Body of pancreas (tissue), 4 donors: ENCODE measurements around the gene FOSL1.

ENCODE experiments used
- POLR2A ChIP-seq, 3 donors: fragments of 450-650 bp; IDR thresholded peaks; one replicate each; pipeline ENCODE4 v1.6.1; 2016; ENCODE audit warnings: antibody characterized with exemption in 3 of 3, mild to moderate bottlenecking in 2 of 3
- TF ChIP-seq, protein P1 (sequence below), 7 experiments: fragments of 450-650 bp in 4 of 7; fragments of 200-600 bp in 3 of 7; sonication (generic) in 3 of 7; IDR thresholded peaks; one replicate each; pipeline ENCODE4 v1.5.1; 2016 to 2019; ENCODE audit warnings: antibody characterized with exemption in 7 of 7

DNA sequence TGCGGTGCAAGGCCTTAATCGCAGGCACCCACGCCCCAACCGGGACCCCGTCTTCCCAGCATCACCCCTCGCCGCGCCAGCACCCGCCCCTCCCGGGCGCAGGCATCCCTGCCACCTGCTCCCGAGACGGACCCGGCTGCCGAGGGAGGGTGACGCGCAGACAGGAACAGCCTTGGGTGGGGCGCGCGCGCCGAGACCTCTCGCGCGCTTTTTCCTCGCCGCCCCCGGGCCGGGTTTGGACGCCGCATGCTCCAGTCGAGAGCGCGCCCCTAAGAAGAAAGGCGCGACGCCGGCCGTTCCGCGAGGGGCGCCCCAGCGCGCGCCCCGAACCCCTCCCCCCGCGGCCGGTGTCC lies 42.7 kb downstream of the FOSL1 start:
- TF ChIP-seq, protein P1, sequence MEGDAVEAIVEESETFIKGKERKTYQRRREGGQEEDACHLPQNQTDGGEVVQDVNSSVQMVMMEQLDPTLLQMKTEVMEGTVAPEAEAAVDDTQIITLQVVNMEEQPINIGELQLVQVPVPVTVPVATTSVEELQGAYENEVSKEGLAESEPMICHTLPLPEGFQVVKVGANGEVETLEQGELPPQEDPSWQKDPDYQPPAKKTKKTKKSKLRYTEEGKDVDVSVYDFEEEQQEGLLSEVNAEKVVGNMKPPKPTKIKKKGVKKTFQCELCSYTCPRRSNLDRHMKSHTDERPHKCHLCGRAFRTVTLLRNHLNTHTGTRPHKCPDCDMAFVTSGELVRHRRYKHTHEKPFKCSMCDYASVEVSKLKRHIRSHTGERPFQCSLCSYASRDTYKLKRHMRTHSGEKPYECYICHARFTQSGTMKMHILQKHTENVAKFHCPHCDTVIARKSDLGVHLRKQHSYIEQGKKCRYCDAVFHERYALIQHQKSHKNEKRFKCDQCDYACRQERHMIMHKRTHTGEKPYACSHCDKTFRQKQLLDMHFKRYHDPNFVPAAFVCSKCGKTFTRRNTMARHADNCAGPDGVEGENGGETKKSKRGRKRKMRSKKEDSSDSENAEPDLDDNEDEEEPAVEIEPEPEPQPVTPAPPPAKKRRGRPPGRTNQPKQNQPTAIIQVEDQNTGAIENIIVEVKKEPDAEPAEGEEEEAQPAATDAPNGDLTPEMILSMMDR (IDR thresholded peaks at IDR 0.05) = no peak
- TF ChIP-seq POLR2A (IDR thresholded peaks at IDR 0.05) = no peak
